B cell (primary cell): Measurements from ENCODE around the gene FBN2. TPM values are rescaled to one million over a fixed set of nuclear protein-coding genes. Genes with fewer than 3 reads are reported as not detected.

ENCODE experiments used
- ATAC-seq: fragments of 200-7000 bp; cut with Tn5 transposase; one replicate; pipeline ENCODE4 v1.10.0; 2021; ENCODE audit warnings: low read depth, mild to moderate bottlenecking, moderate number of reproducible peaks, moderate library complexity
- CTCF ChIA-PET: fragments of 350-600 bp; sonication (Branson Sonifier 250); formaldehyde crosslinking; loops from one replicate; lab custom pipeline; 2021; ENCODE audit warnings: antibody characterized with exemption, inconsistent platforms; lab: Charles Lee
- POLR2A ChIA-PET: fragments of 350-600 bp; sonication (Branson Sonifier 250); formaldehyde crosslinking; loops from one replicate; lab custom pipeline; 2021; ENCODE audit warnings: antibody characterized with exemption; lab: Charles Lee
- DNase-seq: peaks from one replicate; pipeline ENCODE4 v3.0.0; 2013
- H2AFZ ChIP-seq: 2 replicates; pipeline ENCODE4 v1.6.1; 2012; ENCODE audit warnings: mild to moderate bottlenecking, low read depth, low read length; ENCODE audit not compliant: insufficient read depth, poor library complexity, severe bottlenecking
- H3K27ac ChIP-seq, 2 donors: 1 replicate in 1 of 2; 2 replicates in 1 of 2; pipeline ENCODE4 v1.5.1; 2012 to 2013; ENCODE audit warnings: low read length in 2 of 2, mild to moderate bottlenecking in 2 of 2, moderate library complexity in 1 of 2
- H3K27me3 ChIP-seq, 4 experiments: fragments of 200-600 bp in 1 of 4; sonication (generic) in 1 of 4; replicated peaks in 1 of 4; 1 replicate in 2 of 4; 2 replicates in 2 of 4; pipeline versions ENCODE4 v1.6.1 to v1.7.0; 2013 to 2016; ENCODE audit warnings: low read length in 3 of 4, mild to moderate bottlenecking in 2 of 4, mixed read lengths in 1 of 4, moderate library complexity in 1 of 4; ENCODE audit not compliant: insufficient read depth in 4 of 4, control insufficient read depth in 3 of 4; ENCODE audit errors: control extremely low read depth in 1 of 4
- H3K36me3 ChIP-seq, 2 experiments: replicated peaks in 1 of 2; 1 replicate in 1 of 2; 2 replicates in 1 of 2; pipeline versions ENCODE4 v1.6.1 to v1.7.1; 2013; ENCODE audit warnings: low read length in 1 of 2; ENCODE audit not compliant: insufficient read depth in 2 of 2, control insufficient read depth in 1 of 2; ENCODE audit errors: control extremely low read depth in 1 of 2, extremely low read depth in 1 of 2
- H3K4me1 ChIP-seq, 2 donors: fragments of 200-600 bp in 1 of 2; sonication (generic) in 1 of 2; 1 replicate in 1 of 2; 2 replicates in 1 of 2; pipeline versions ENCODE4 v1.5.1 to v1.6.1; 2013 to 2017; ENCODE audit warnings: low read length in 2 of 2; ENCODE audit not compliant: control insufficient read depth in 2 of 2, insufficient read depth in 2 of 2
- H3K4me2 ChIP-seq: replicated peaks from 2 replicates; pipeline ENCODE3; 2012; ENCODE audit warnings: mild to moderate bottlenecking, low read depth, low read length; ENCODE audit not compliant: poor library complexity, severe bottlenecking
- H3K4me3 ChIP-seq, 5 experiments: fragments of 200-600 bp in 1 of 5; sonication (generic) in 1 of 5; 1 replicate in 3 of 5; 2 replicates in 2 of 5; pipeline versions ENCODE4 v1.5.1 to v1.7.0; 2011 to 2016; ENCODE audit warnings: low read length in 4 of 5, mild to moderate bottlenecking in 4 of 5, low read depth in 2 of 5, control low read depth in 1 of 5, moderate library complexity in 1 of 5; ENCODE audit not compliant: insufficient read depth in 1 of 5; ENCODE audit errors: control extremely low read depth in 1 of 5, extremely low read depth in 1 of 5
- H3K79me2 ChIP-seq: fragments of 200-600 bp; sonication (generic); one replicate; pipeline ENCODE4 v1.6.0; 2016; ENCODE audit warnings: low read length; ENCODE audit not compliant: control insufficient read depth, insufficient read depth
- H3K9ac ChIP-seq: fragments of 200-600 bp; sonication (generic); 2 replicates; pipeline ENCODE4 v1.6.1; 2017; ENCODE audit warnings: mild to moderate bottlenecking, low read length, moderate library complexity
- H3K9me3 ChIP-seq, 3 donors: one replicate each; pipeline versions ENCODE4 v1.6.1 to v1.7.1; 2013; ENCODE audit warnings: low read length in 2 of 3; ENCODE audit not compliant: control insufficient read depth in 2 of 3, insufficient read depth in 1 of 3; ENCODE audit errors: control extremely low read depth in 1 of 3
- H4K20me1 ChIP-seq: 2 replicates; pipeline ENCODE4 v1.6.0; 2012; ENCODE audit warnings: mild to moderate bottlenecking, low read length; ENCODE audit not compliant: insufficient read depth, control insufficient read depth, poor library complexity, severe bottlenecking
- H3K27ac Mint-ChIP-seq: one replicate; pipeline ENCODE4 v1.8.0; 2021; ENCODE audit warnings: mixed read lengths
- H3K27me3 Mint-ChIP-seq: one replicate; pipeline ENCODE4 v1.8.0; 2021; ENCODE audit warnings: mixed read lengths
- H3K4me1 Mint-ChIP-seq: one replicate; pipeline ENCODE4 v1.8.0; 2021; ENCODE audit warnings: mixed read lengths
- H3K4me3 Mint-ChIP-seq: one replicate; pipeline ENCODE4 v1.8.0; 2021; ENCODE audit warnings: mixed read lengths
- H3K9me3 Mint-ChIP-seq: one replicate; pipeline ENCODE4 v1.8.0; 2022; ENCODE audit warnings: mixed read lengths; ENCODE audit not compliant: insufficient read depth
- EZH2 ChIP-seq: IDR thresholded peaks from 2 replicates; pipeline ENCODE4 v1.6.1; 2012; ENCODE audit warnings: borderline replicate concordance, low read depth, mild to moderate bottlenecking, moderate library complexity, low read length; ENCODE audit not compliant: insufficient read depth, poor library complexity, severe bottlenecking
- WGBS: methylation state at CpG from one replicate; pipeline ENCODE4 v1.1.5; 2013; ENCODE audit warnings: missing lambda C conversion rate; ENCODE audit not compliant: insufficient coverage; 5-methylcytosine and 5-hydroxymethylcytosine counted together
- intact Hi-C: fragments of 100-400 bp; cut with micrococcal nuclease; formaldehyde crosslinking; loops from one replicate; pipeline ENCODE4 v1.10.0; 2022
- polyA plus RNA-seq: library from polyadenylated mRNA; depleted of rRNA; stranded (reverse); fragments of >200 nt; gene quantifications from 2 replicates; pipeline ENCODE4 v1.2.3, GENCODE V29; 2012
- total RNA-seq, 2 donors: library from RNA; stranded (reverse); fragments of 120-200 nt in 1 of 2; gene quantifications; 1 replicate in 1 of 2; 2 replicates in 1 of 2; pipeline versions ENCODE4 v1.2.3 to v1.2.4, GENCODE V29; 2013 to 2022
- TF ChIP-seq, protein P1 (sequence below): fragments of 200-600 bp; IDR thresholded peaks from one replicate; pipeline ENCODE4 v1.8.0; 2022; ENCODE audit warnings: antibody characterized with exemption, mild to moderate bottlenecking

FBN2 gene
- total and polyA plus RNA-seq, 2 donors (not counting 1 experiment from before 2014, with no cell fraction given) = 0.03 TPM; not detected in 1

DNA sequence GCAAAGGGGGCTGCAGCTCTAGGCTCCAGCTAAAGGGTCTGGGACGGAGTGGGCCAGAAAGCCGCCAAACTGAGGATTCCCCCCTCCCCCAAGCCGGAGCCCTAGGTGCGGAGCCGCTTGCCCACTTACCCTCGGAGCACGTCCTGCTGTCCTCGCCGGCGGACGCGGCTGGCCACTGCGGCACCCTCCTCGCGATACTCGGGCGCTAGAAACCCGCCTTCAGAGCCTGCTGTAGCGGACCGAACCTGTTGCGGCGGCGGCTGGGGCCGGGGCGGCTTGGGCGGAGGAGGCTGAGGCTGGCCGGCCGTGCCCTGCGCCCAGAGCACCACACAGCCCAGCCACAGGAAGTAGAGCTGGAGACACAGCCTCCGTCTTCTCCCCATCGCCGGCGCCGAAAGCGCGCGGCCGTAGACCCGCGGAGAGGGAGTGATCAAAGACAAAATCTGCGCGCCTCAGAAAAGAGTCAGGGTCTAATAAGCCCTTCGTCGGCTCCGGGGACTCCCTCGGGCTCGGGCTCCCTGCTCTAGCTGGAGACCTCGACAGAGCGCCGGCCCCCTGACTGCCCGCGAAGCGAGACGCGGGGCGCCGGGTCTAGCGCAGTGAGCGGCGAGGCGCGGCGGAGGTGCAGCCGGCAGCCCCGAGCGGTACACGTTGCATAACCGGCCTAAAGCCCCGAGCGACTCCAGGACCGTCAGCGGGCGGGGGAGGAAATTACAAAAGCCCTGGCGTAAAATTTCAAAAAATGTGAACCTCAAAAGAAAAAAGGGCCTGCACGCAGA is 635 bp downstream of the FBN2 start:
- H3K27ac ChIP-seq = no peak overlapping the region
- WGBS = 4% methylated on average over 75 of the region's 75 CpGs
- H3K9ac ChIP-seq = no peak overlapping the region
- H3K4me2 ChIP-seq = peak overlapping the region; percentile 40
- peaks cover 0 to 3% of the 10 kb centered on the region in 2 donors for H3K4me1 ChIP-seq
- H3K9me3 ChIP-seq = peaks cover 0 to 23% (median 0%) of the 10 kb centered on the region in 3 donors
- Mint-ChIP-seq H3K27ac (no peak overlapping the region), H3K9me3 (peaks cover 2% of the 10 kb centered on the region), H3K27me3 (peaks cover 31% of the 10 kb centered on the region), H3K4me3 (no peak overlapping the region), H3K4me1 (peaks cover 6% of the 10 kb centered on the region)
- no peak for TF ChIP-seq EZH2
- TF ChIP-seq, protein P1, sequence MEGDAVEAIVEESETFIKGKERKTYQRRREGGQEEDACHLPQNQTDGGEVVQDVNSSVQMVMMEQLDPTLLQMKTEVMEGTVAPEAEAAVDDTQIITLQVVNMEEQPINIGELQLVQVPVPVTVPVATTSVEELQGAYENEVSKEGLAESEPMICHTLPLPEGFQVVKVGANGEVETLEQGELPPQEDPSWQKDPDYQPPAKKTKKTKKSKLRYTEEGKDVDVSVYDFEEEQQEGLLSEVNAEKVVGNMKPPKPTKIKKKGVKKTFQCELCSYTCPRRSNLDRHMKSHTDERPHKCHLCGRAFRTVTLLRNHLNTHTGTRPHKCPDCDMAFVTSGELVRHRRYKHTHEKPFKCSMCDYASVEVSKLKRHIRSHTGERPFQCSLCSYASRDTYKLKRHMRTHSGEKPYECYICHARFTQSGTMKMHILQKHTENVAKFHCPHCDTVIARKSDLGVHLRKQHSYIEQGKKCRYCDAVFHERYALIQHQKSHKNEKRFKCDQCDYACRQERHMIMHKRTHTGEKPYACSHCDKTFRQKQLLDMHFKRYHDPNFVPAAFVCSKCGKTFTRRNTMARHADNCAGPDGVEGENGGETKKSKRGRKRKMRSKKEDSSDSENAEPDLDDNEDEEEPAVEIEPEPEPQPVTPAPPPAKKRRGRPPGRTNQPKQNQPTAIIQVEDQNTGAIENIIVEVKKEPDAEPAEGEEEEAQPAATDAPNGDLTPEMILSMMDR = no peak
- H3K36me3 ChIP-seq = no peaks in the 10 kb centered on the region
- H3K27me3 ChIP-seq = peaks cover 0 to 36% (median 12%) of the 10 kb centered on the region in 4 experiments
- no peak overlapping the region for H2AFZ ChIP-seq
- DNase-seq (peak; percentile 3), ATAC-seq (no peak)
- POLR2A ChIA-PET = no interaction called here
- intact Hi-C loops = no loop called here
- CTCF ChIA-PET = no interaction called here
- peak overlapping the region in 1 of 5 experiments; percentile 23 for H3K4me3 ChIP-seq
- H3K79me2 ChIP-seq = no peaks in the 10 kb centered on the region
- no peaks in the 10 kb centered on the region for H4K20me1 ChIP-seq
